ENCODE results near the gene DUOX2.
"Not testable (repeated sequence)": the region's sequence is repeated elsewhere in the genome, so short reads cannot be mapped to it uniquely, and the experiment has no call there.

DUOX2 gene

GRCh38 chr15:45101749-45102148, 12.2 kb downstream of the DUOX2 start:
- no peak for DNase-seq (ENCODE audit: low read depth, low spot score)

DNA sequence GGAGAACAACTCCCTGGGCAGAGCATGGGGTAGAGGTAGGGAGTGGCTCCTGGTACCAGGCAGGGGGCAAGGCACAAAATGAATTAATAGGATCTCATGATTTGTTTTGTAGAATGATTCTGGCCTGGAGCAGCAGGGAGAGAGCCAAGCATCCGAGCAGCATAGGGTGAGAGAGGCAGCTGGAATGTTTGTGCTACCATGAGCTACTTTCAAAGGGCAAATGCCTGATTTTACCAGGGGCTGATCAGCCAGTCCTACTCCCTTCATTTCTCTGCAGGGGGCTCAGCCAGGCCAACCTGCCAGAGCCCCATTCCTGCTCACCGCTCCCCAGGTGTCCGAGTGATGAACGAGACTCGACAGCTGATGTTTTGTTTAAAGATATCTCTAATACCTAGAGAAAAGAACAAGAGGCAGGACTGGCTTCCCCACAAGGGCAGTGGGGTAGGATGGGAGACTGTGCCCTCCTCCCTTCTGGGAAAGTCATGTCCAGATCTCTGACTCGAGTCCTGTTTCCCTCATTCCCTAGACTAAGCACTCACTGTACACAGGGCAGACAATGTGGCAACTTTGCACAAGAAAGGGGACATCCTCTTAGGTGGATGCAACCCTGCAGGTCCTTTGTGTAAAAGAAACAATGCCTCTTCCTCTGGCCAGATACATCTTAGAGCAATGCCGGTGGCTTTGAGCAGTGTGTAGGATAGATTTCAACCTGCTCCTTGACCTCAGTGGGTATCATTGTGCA, 12.9 kb downstream of the DUOX2 start:
- no peak for DNase-seq (ENCODE audit: low read depth, low spot score)

- DNase-seq (ENCODE audit: low read depth, low spot score): no peak
These were observed 14.3 kb downstream of the DUOX2 start for GRCh38 chr15:45099549-45100165.

DNA sequence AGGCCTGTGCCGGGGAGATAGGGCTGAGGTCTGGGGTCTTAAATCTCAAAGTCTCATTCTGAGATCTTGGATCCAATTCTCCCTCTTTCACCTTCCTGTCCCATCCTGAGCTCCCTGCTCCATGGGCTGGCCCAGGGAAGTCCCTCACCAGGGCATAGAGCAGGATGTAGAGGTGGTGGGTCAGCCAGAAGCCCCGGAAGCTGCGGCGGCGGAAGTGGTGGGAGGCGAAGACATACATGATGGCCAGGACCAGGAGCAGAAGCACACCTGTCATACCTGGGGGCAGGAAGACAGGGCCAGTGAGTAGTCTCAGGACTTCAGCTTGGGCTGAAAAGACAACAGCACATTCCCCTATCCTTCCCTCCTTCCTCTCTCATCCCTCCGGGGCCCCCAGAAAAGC, 16.5 kb downstream of the DUOX2 start:
- no peak for DNase-seq (ENCODE audit: low read depth, low spot score)

DNA sequence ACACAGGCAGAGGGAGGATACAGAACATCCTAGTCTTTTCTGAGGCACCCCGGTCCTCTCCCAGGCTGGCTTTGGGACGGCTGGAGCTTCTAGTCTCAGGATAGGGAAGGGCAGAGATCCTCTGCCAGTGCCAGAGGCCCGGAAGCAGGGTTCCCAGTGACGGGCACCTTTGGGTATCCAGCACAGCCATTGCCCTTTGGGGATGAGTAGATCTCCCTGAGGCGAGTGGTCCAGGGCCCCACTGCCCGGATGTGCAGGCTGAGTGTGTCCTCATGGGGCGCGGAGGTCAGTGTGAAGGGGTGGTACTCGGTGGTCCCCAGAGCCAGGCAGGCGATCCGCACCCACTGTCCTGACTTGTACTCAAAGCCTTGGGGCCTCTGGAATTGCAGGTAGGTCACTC, 18.3 kb downstream of the DUOX2 start:
- no peak for DNase-seq (ENCODE audit: low read depth, low spot score)

- no peak for DNase-seq (ENCODE audit: low read depth, low spot score)
These were observed 19.6 kb downstream of the DUOX2 start for GRCh38 chr15:45094358-45094730.

- DNase-seq (ENCODE audit: low read depth, low spot score): no peak
These were observed 20.2 kb downstream of the DUOX2 start for GRCh38 chr15:45093622-45094357.

- DNase-seq (ENCODE audit: low read depth, low spot score): no peak
These were observed 21.0 kb downstream of the DUOX2 start for GRCh38 chr15:45093013-45093412.

GRCh38 chr15:45091576-45091975, 22.4 kb downstream of the DUOX2 start:
- DNase-seq (ENCODE audit: low read depth, low spot score): no peak

GRCh38 chr15:45091161-45091560, 22.8 kb downstream of the DUOX2 start:
- DNase-seq (ENCODE audit: low read depth, low spot score): no peak

GRCh38 chr15:45089712-45090373, 24.1 kb downstream of the DUOX2 start:
- no peak for DNase-seq (ENCODE audit: low read depth, low spot score)

GRCh38 chr15:45088801-45089711, 24.9 kb downstream of the DUOX2 start:
- no peak for DNase-seq (ENCODE audit: low read depth, low spot score)

DNA sequence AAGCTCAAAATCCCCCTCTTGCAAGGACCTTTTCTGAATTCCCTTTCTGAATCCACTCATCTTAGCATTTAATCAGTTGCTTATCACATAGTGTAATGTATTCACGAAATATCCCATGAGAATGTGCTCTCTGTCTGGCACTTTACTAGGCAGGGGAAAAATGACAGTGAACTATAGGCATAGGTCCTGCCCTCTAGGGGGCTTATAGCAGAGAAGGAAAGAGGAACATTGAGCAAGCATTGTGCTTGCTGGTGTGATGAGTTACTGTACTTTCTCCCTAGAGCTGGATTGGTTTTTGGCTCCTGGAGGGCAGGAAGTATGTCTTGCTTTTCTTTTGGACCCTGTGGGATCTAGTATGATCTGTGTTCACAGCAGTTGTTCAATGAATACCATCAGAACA, 26.5 kb downstream of the DUOX2 start:
- DNase-seq (ENCODE audit: low read depth, low spot score): no peak

- no peak for DNase-seq (ENCODE audit: low read depth, low spot score)
These were observed 29.8 kb downstream of the DUOX2 start for GRCh38 chr15:45084163-45084562.

DNA sequence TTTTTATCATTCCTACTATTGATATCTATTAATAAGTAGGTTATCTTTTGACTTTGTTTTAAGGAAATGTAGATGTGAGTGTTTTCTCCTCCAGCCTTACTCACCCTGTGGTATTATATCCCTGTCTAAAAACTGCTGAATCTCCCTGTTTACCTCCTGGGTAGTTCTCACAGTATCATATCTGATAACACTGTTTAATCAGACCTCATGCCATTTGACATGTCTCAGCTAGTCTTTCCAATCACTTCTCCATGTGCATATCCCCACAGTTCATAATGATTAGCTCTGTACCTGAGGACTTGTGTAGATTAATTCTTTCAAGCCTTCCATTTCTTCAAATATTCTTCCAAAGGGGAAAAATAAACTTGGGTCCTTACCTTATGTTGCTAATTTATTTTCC, 30.7 kb downstream of the DUOX2 start:
- no peak for DNase-seq (ENCODE audit: low read depth, low spot score)

DNA sequence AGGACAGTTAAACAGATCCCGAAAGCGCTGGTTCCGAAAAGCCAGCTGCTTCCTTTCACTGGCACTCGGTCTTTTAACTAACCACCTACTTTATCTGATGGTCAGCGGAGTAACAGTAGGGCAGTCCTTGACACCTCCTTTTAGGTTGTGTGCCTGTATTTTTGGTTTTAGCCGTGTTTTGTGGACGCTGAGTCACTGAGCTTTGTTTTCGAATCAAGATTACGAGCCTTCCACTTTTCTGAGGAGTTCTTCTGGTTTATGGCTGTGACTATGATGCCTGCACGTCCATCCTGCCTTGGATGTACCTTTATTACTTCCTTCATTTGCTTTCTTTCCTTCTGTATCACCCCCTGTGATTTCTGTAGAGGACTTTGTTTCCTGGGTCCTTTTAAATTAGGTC, 31.6 kb downstream of the DUOX2 start:
- not testable (repeated sequence) for DNase-seq (ENCODE audit: low read depth, low spot score)

- DNase-seq (ENCODE audit: low read depth, low spot score): not testable (repeated sequence)
These were observed 33.4 kb downstream of the DUOX2 start for GRCh38 chr15:45080593-45080992.

DNA sequence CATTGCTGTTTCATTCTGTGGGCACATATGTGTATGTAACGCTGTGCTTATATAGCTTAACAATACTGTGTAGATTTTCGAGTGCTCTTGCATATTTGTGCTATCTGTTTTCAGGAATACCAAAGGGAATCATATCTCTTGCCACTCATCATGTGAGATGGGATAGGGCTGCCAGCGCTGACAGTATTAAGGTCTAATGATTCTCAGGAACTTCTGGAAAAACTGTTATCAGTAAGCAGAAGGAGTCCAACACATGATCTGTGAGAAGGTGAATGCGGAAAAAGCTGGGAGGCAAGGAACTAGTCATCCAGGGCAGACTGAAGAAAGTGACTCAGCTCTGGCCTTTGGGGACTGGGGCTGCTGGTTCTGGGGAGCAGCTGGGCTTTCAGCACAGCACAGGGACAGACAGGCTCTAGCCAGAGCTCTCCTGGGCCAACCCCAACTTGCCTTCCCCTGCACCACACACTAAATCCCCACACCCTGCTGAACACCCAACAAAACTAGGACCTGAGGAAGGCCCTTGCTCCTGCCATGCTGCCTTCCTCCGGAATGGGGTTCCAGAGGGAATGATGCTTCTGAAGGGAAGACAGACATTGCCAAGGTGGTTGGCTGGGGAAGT, 34.2 kb downstream of the DUOX2 start:
- DNase-seq (ENCODE audit: low read depth, low spot score): not testable (repeated sequence)

DNA sequence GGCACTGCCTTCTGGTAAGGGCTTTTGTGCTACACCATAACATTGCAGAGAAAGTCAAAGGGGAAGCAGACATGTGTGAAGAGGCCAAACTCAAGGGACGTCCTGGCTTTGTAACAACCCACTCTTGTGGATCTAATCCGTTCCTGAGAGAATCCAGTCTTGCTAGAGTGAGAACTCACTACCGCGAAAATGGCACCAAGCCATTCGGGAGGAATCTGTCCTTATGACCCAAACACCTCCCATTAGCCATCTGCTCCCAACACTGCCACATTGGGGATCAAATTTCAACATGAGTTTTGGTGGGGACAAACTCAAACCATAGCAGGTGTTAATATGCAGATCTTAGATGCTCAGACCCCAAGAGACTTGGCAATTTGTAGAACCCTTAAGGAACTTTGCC, 34.8 kb downstream of the DUOX2 start:
- not testable (repeated sequence) for DNase-seq (ENCODE audit: low read depth, low spot score)

- not testable (repeated sequence) for DNase-seq (ENCODE audit: low read depth, low spot score)
These were observed 36.6 kb downstream of the DUOX2 start for GRCh38 chr15:45077391-45077790.

Measured in activated CD4-positive, CD25-positive, alpha-beta regulatory T cell treated with anti-CD3 and anti-CD28 coated beads, Interleukin-2, amount 50 U/mL, for 16 hours (primary cell).